Measurements from ENCODE around the gene TRIP13. TPM values are rescaled to one million over a fixed set of nuclear protein-coding genes. Genes with fewer than 3 reads are reported as not detected.

The TRIP13 gene
- total RNA-seq, 1 experiment from 2014 or later = 69.0 TPM

- no peaks in the 10 kb centered on the region for H3K9me3 ChIP-seq (ENCODE audit: low read length)
- no peak for DNase-seq
- no peaks in the 10 kb centered on the region for H3K79me2 ChIP-seq (ENCODE audit: low read length)
- ATAC-seq = no peak
- no peaks in the 10 kb centered on the region for H3K27me3 ChIP-seq (ENCODE audit: low read length)
- H4K20me1 ChIP-seq (ENCODE audit: low read length) = no peaks in the 10 kb centered on the region
- no peak overlapping the region for H3K9ac ChIP-seq (ENCODE audit: low read length)
- H3K27ac ChIP-seq (ENCODE audit: low read length) = no peak overlapping the region
- no peak for TF ChIP-seq EZH2 (IDR thresholded peaks at IDR 0.05; ENCODE audit: low read length, unreplicated experiment)
- ChIA-PET POLR2A (ENCODE audit: unreplicated experiment) (no interaction called here), CTCF (no interaction called here)
- H2AFZ ChIP-seq (ENCODE audit: low read length) = no peak overlapping the region
- H3K4me1 ChIP-seq (ENCODE audit: insufficient read depth, low read length) = no peaks in the 10 kb centered on the region
- H3K4me3 ChIP-seq (ENCODE audit: low read length) = no peak overlapping the region
- no peaks in the 10 kb centered on the region for H3F3A ChIP-seq (ENCODE audit: low read length, unreplicated experiment)
- peaks cover 26% of the 10 kb centered on the region; the same call in 1 of the 2 replicates for H3K36me3 ChIP-seq (ENCODE audit: low read depth, low read length)
- intact Hi-C loops (cut with micrococcal nuclease) = no loop called here
- no TSS peak for BruUV-seq (replicated peaks)
- H3K4me2 ChIP-seq (ENCODE audit: low read length) = no peak overlapping the region
- no peaks in the 10 kb centered on the region for H3K9me2 ChIP-seq (replicated peaks; ENCODE audit: low read length)
Measured at GRCh38 chr5:861442-862366, 31.0 kb upstream of the TRIP13 start.

- Histone ChIP-seq H3K4me1 (ENCODE audit: insufficient read depth, low read length) (no peaks in the 10 kb centered on the region), H3K27me3 (ENCODE audit: low read length) (no peaks in the 10 kb centered on the region), H3F3A (ENCODE audit: low read length, unreplicated experiment) (no peaks in the 10 kb centered on the region), H2AFZ (ENCODE audit: low read length) (no peak overlapping the region), H4K20me1 (ENCODE audit: low read length) (no peaks in the 10 kb centered on the region), H3K36me3 (ENCODE audit: low read depth, low read length) (peaks cover 33% of the 10 kb centered on the region), H3K9me2 (replicated peaks; ENCODE audit: low read length) (no peaks in the 10 kb centered on the region), H3K9me3 (ENCODE audit: low read length) (no peaks in the 10 kb centered on the region), H3K27ac (ENCODE audit: low read length) (no peak overlapping the region), H3K4me2 (ENCODE audit: low read length) (no peak overlapping the region), H3K4me3 (ENCODE audit: low read length) (no peak overlapping the region), H3K9ac (ENCODE audit: low read length) (no peak overlapping the region), H3K79me2 (ENCODE audit: low read length) (no peaks in the 10 kb centered on the region)
- DNase-seq (peak; percentile 12), ATAC-seq (peak; percentile 79)
- intact Hi-C loops (cut with micrococcal nuclease) = no loop called here
- TF ChIP-seq EZH2 (IDR thresholded peaks at IDR 0.05; ENCODE audit: low read length, unreplicated experiment) = no peak
- TF ChIP-seq EZH2phosphoT487 (IDR thresholded peaks at IDR 0.05; ENCODE audit: borderline replicate concordance, low read length) = no peak
- TF ChIP-seq CTCF (conservative IDR thresholded peaks at IDR 0.05; ENCODE audit: low read depth, low read length) = no peak
- CTCF ChIA-PET = interaction anchor here (0.6 kb wide), 1 partner anchor 305 kb away, joined by 3 read pairs; no protein-coding TSS in a partner anchor
- POLR2A ChIA-PET (ENCODE audit: unreplicated experiment) = no interaction called here
- BruUV-seq (replicated peaks) = no TSS peak
Measured at GRCh38 chr5:862367-863243, 30.1 kb upstream of the TRIP13 start.

GRCh38 chr5:863244-863805, 29.4 kb upstream of the TRIP13 start:
- no peaks in the 10 kb centered on the region for H3K9me2 ChIP-seq (replicated peaks; ENCODE audit: low read length)
- H3F3A ChIP-seq (ENCODE audit: low read length, unreplicated experiment) = no peaks in the 10 kb centered on the region
- no peaks in the 10 kb centered on the region for H3K9me3 ChIP-seq (ENCODE audit: low read length)
- H3K4me3 ChIP-seq (ENCODE audit: low read length) = no peak overlapping the region
- H3K27me3 ChIP-seq (ENCODE audit: low read length) = no peaks in the 10 kb centered on the region
- H4K20me1 ChIP-seq (ENCODE audit: low read length) = no peaks in the 10 kb centered on the region
- no peaks in the 10 kb centered on the region for H3K79me2 ChIP-seq (ENCODE audit: low read length)
- no peaks in the 10 kb centered on the region for H3K4me1 ChIP-seq (ENCODE audit: insufficient read depth, low read length)
- ATAC-seq = peak; percentile 8; the same call in 1 of the 2 replicates
- BruUV-seq (replicated peaks) = no TSS peak
- TF ChIP-seq EZH2 (IDR thresholded peaks at IDR 0.05; ENCODE audit: low read length, unreplicated experiment) (no peak), CTCF (conservative IDR thresholded peaks at IDR 0.05; ENCODE audit: low read depth, low read length) (0 out of 2 replicates have a peak, but pooled peaks have one; percentile 10), EZH2phosphoT487 (IDR thresholded peaks at IDR 0.05; ENCODE audit: borderline replicate concordance, low read length) (no peak)
- no peak overlapping the region for H3K27ac ChIP-seq (ENCODE audit: low read length)
- intact Hi-C loops (cut with micrococcal nuclease) = no loop called here
- no peak for DNase-seq
- CTCF ChIA-PET = interaction anchor here (0.6 kb wide), 1 partner anchor 304 kb away, joined by 3 read pairs; no protein-coding TSS in a partner anchor
- H3K36me3 ChIP-seq (ENCODE audit: low read depth, low read length) = peaks cover 40% of the 10 kb centered on the region
- H2AFZ ChIP-seq (ENCODE audit: low read length) = no peak overlapping the region
- no peak overlapping the region for H3K9ac ChIP-seq (ENCODE audit: low read length)
- H3K4me2 ChIP-seq (ENCODE audit: low read length) = no peak overlapping the region
- POLR2A ChIA-PET (ENCODE audit: unreplicated experiment) = no interaction called here

Data from PC-3 (cell line).